ENCODE data around the gene METTL8. TPM values are rescaled to one million over a fixed set of nuclear protein-coding genes. Genes with fewer than 3 reads are reported as not detected.

METTL8 gene
- total RNA-seq, 4 donors from 2014 or later = 28.6 to 44.0 (median 37.3) TPM

GRCh38 chr2:171348056-171348455 lies 85.7 kb downstream of the METTL8 start:
- H3K4me1 ChIP-seq = peaks cover 4 to 21% (median 8%) of the 10 kb centered on the region in 3 donors
- TF ChIP-seq POLR2A (IDR thresholded peaks at IDR 0.05) (no peak), CTCF (IDR thresholded peaks at IDR 0.05) (no peak), POLR2AphosphoS5 (IDR thresholded peaks at IDR 0.05) (no peak), EP300 (IDR thresholded peaks at IDR 0.05) (no peak)
- 90% methylated on average over 1 of the region's 1 CpG; no CpG with 5 or more reads in 1 of the 2 donors for WGBS, 2 donors (ENCODE audit: low coverage in 1 of 2)
- H3K27ac ChIP-seq = peak overlapping the region; percentile 56 to 80 (median 70)
- no peak overlapping the region for H3K4me3 ChIP-seq
- H3K27me3 ChIP-seq = no peaks in the 10 kb centered on the region
- no peaks in the 10 kb centered on the region for H3K36me3 ChIP-seq
- no peak for ATAC-seq
- H3K9me3 ChIP-seq = no peaks in the 10 kb centered on the region

DNA sequence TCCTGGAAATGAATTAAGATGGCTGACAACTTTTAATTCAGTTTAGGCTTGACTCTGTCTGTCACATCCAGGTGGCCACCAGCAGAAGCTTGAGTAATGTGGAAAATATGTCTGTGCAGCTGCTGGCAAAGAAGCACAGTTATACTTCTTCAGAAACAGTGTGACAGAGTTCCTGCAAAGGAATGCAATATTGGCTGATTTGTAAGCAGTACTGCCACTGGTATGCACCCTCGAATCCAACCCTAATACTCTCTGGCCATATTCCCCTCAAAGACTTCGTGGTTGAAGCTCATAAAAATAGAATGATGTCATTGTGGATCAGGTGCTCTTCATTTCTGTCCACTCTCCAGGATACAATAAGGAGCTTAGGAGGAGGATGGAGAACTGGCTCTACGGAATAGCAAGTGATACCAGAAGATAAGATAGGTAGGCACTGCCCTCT lies 86.2 kb downstream of the METTL8 start:
- Histone ChIP-seq H3K4me1 (peaks cover 4 to 21% (median 8%) of the 10 kb centered on the region in 3 donors), H3K27me3 (no peaks in the 10 kb centered on the region), H3K27ac (peak overlapping the region; percentile 56 to 80 (median 70)), H3K9me3 (no peaks in the 10 kb centered on the region), H3K36me3 (no peaks in the 10 kb centered on the region), H3K4me3 (no peak overlapping the region)
- 14 to 22% methylated on average over 2 to 3 of the region's 3 CpGs for WGBS, 2 donors (ENCODE audit: low coverage in 1 of 2)
- ATAC-seq = peak; percentile 62
- peak; percentile 37 for TF ChIP-seq POLR2AphosphoS5 (IDR thresholded peaks at IDR 0.05)
- no peak for TF ChIP-seq POLR2A (IDR thresholded peaks at IDR 0.05)

- WGBS, 2 donors (ENCODE audit: low coverage in 1 of 2) = 55 to 68% methylated on average over 8 to 10 of the region's 10 CpGs
Observed at GRCh38 chr2:171346723-171347557, 86.8 kb downstream of the METTL8 start.

DNA sequence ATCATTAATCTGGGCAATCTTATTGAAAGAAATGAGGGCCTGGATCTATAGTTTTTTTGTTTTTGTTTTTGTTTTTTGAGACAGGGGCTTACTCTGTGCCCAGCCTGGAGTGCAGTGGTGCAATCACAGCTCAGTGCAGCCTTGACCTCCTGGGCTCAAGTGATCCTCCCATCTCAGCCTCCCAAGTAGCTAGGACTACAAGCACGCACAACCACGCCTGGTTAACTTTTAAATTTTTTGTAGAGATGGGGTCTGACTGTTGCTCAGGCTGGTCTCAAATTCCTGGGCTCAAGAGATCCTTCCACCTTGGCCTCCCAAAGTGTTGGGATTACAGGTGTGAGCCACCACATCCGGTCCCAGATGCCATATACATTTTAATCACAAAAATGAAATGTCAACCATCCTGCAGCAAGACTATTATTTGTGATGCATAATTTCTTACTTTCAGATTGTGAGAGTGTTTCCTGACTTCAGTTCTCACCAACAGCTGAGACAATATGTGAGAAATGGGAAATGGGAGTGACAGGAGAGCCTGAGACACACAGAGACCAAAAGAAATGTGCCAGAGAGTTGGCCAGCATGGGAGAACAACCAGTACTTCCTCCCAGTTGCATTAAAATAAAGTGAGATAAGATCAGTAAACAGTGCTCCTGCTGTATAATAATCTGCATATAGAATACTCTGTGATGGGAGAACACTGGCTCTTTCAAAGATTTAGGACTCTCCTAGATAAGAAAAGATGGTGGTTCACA lies 87.6 kb downstream of the METTL8 start:
- Histone ChIP-seq H3K4me3 (no peak overlapping the region), H3K4me1 (peaks cover 4 to 21% (median 8%) of the 10 kb centered on the region in 3 donors), H3K9me3 (no peaks in the 10 kb centered on the region), H3K27ac (peak overlapping the region in 3 of 4 donors; percentile 68 to 80 (median 72)), H3K27me3 (no peaks in the 10 kb centered on the region), H3K36me3 (no peaks in the 10 kb centered on the region)
- 92 to 100% methylated on average over 2 to 3 of the region's 3 CpGs for WGBS, 2 donors (ENCODE audit: low coverage in 1 of 2)
- no peak for ATAC-seq
- TF ChIP-seq EP300 (IDR thresholded peaks at IDR 0.05) (no peak), POLR2AphosphoS5 (IDR thresholded peaks at IDR 0.05) (no peak)

More at GRCh38 chr2:171346723-171347557, 86.8 kb downstream of the METTL8 start:
- Histone ChIP-seq H3K27me3 (no peaks in the 10 kb centered on the region), H3K9me3 (no peaks in the 10 kb centered on the region), H3K4me1 (peaks cover 4 to 21% (median 8%) of the 10 kb centered on the region in 3 donors), H3K36me3 (no peaks in the 10 kb centered on the region), H3K4me3 (no peak overlapping the region), H3K27ac (peak overlapping the region; percentile 43 to 80 (median 70))
- peak; percentile 22 for ATAC-seq
- TF ChIP-seq POLR2A (IDR thresholded peaks at IDR 0.05) (no peak), POLR2AphosphoS5 (IDR thresholded peaks at IDR 0.05) (no peak), EP300 (IDR thresholded peaks at IDR 0.05) (no peak), CTCF (IDR thresholded peaks at IDR 0.05) (no peak)

- Histone ChIP-seq H3K27me3 (no peaks in the 10 kb centered on the region), H3K9me3 (no peaks in the 10 kb centered on the region), H3K4me3 (no peak overlapping the region), H3K27ac (no peak overlapping the region), H3K4me1 (peaks cover 4 to 21% (median 8%) of the 10 kb centered on the region in 3 donors), H3K36me3 (no peaks in the 10 kb centered on the region)
- WGBS, 2 donors (ENCODE audit: low coverage in 1 of 2) = 93% methylated on average over 2 of the region's 2 CpGs
- TF ChIP-seq POLR2A (IDR thresholded peaks at IDR 0.05) = no peak
- no peak for TF ChIP-seq CTCF (IDR thresholded peaks at IDR 0.05)
- TF ChIP-seq EP300 (IDR thresholded peaks at IDR 0.05) = no peak
- TF ChIP-seq POLR2AphosphoS5 (IDR thresholded peaks at IDR 0.05) = no peak
- no peak for ATAC-seq
Observed at GRCh38 chr2:171344182-171344581, 89.6 kb downstream of the METTL8 start.
